Caco-2 (cell line): ENCODE data around the gene DMRTB1. TPM values are rescaled to one million over a fixed set of nuclear protein-coding genes. Genes with fewer than 3 reads are reported as not detected.

Experiments
- BruUV-seq: library from RNA; stranded (reverse); fragments of 400-500 nt; replicated peaks from 2 replicates; lab custom pipeline; 2021; lab: Mats Ljungman, UMichigan
- CTCF ChIA-PET: fragments of 300-600 bp; sonication (Branson Sonifier 250); formaldehyde crosslinking; loops from one replicate; lab custom pipeline; 2022; ENCODE audit warnings: antibody characterized with exemption; lab: Charles Lee
- POLR2A ChIA-PET: fragments of 300-600 bp; sonication (Branson Sonifier 250); formaldehyde crosslinking; loops from one replicate; lab custom pipeline; 2022; ENCODE audit warnings: antibody characterized with exemption; lab: Charles Lee
- DNase-seq, 2 experiments: peaks; one replicate each; pipeline versions ENCODE4 v3.0.0 to v3.0.0-alpha.2; 2020 to 2022
- H3K27me3 ChIP-seq: replicated peaks from 2 replicates; pipeline ENCODE4 v1.6.0; 2011; ENCODE audit warnings: low read length; ENCODE audit not compliant: control insufficient read depth, insufficient read depth
- H3K36me3 ChIP-seq: 2 replicates; pipeline ENCODE4 v1.5.1; 2011; ENCODE audit warnings: low read length; ENCODE audit not compliant: control insufficient read depth, insufficient read depth
- H3K4me1 ChIP-seq: fragments of 250-450 bp; sonication (Bioruptor Pico); 2 replicates; pipeline ENCODE4 v1.5.1; 2020; ENCODE audit warnings: mild to moderate bottlenecking
- H3K4me3 ChIP-seq: 2 replicates; pipeline ENCODE4 v1.5.1; 2011; ENCODE audit warnings: low read depth, mild to moderate bottlenecking, control low read depth, low read length
- H3K9me3 ChIP-seq: fragments of 250-450 bp; sonication (Bioruptor Pico); 2 replicates; pipeline ENCODE4 v1.5.1; 2020; ENCODE audit warnings: mild to moderate bottlenecking, moderate library complexity
- H3K27ac Mint-ChIP-seq: one replicate; pipeline ENCODE4 v1.8.0; 2022; ENCODE audit warnings: mixed read lengths; ENCODE audit not compliant: unreplicated experiment
- H3K27me3 Mint-ChIP-seq: one replicate; pipeline ENCODE4 v1.8.0; 2022; ENCODE audit warnings: mixed read lengths; ENCODE audit not compliant: insufficient read depth, unreplicated experiment
- H3K36me3 Mint-ChIP-seq: one replicate; pipeline ENCODE4 v1.8.0; 2022; ENCODE audit warnings: mild to moderate bottlenecking, mixed read lengths; ENCODE audit not compliant: insufficient read depth, unreplicated experiment
- H3K4me1 Mint-ChIP-seq: one replicate; pipeline ENCODE4 v1.8.0; 2022; ENCODE audit warnings: low read depth, mixed read lengths; ENCODE audit not compliant: unreplicated experiment
- H3K4me3 Mint-ChIP-seq: one replicate; pipeline ENCODE4 v1.8.0; 2022; ENCODE audit warnings: mild to moderate bottlenecking, moderate library complexity, mixed read lengths; ENCODE audit not compliant: unreplicated experiment
- H3K9me3 Mint-ChIP-seq: one replicate; pipeline ENCODE4 v1.8.0; 2022; ENCODE audit warnings: mixed read lengths; ENCODE audit not compliant: unreplicated experiment
- intact Hi-C: fragments of 100-400 bp; cut with micrococcal nuclease; formaldehyde crosslinking; loops from one replicate; pipeline ENCODE4 v1.10.0; 2022; ENCODE audit not compliant: unreplicated experiment
- total RNA-seq: library from RNA; stranded (reverse); gene quantifications from 2 replicates; pipeline ENCODE4 v1.2.3, GENCODE V29; 2022
- TF ChIP-seq, protein P1 (sequence below), 2 experiments: fragments of 200-600 bp in 1 of 2; IDR thresholded peaks; 1 replicate in 1 of 2; 2 replicates in 1 of 2; pipeline versions ENCODE4 v1.5.1 to v1.8.0; 2011 to 2022; ENCODE audit warnings: antibody characterized with exemption in 1 of 2, control low read depth in 1 of 2, inconsistent platforms in 1 of 2, low read depth in 1 of 2, low read length in 1 of 2, mild to moderate bottlenecking in 1 of 2, moderate library complexity in 1 of 2; ENCODE audit not compliant: insufficient read depth in 1 of 2, severe bottlenecking in 1 of 2, unreplicated experiment in 1 of 2

DMRTB1 gene
- total RNA-seq, 1 experiment from 2014 or later, result not detected

DNA sequence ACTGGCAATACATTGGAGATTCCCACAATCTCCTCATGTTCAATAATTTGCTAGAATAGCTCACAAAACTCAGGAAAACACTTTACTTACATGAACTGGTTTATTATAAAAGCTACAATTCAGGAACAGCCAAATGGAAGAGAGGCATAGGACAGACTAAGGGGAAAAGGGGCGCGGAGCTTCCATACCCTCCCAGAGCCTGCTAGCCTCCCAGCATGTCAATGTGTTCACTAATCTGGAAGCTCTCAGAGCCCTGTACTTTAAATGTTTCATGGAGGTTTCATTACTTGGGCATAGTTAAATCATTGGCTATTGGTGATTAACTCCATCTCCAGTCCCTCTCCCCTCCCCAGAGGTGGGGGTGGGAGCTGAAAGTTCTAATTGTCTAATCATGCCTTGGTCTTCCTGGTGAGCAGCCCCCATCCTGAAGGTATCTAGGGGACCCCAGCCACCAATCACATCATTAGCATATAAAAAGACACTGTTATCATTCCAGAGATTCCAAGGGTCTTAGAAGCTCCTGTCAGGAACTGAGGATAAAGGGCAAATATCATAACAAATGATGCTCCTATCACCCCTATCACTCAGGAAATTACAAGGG is 10.9 kb upstream of the DMRTB1 start:
- H3K27ac Mint-ChIP-seq, result no peak overlapping the region

DNA sequence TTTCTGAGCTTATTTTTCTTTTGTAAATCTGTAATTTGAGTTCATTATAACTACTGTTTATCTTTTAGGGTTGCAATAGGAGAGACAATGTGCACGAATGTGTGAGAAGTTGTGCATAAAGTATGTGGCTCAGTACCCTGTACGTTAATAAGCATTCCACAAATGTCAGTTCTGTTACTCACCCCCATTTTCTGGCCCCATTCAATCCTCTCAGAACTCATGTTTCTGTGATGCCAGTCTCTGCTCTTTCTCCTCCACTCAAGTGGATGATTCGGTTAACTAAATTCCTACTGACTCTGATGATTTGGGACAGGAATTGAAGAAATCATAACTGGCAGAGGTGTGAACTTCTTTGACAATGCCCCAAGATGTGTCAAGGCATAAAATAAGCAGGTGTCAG is 10.2 kb upstream of the DMRTB1 start:
- intact Hi-C loops, result no loop called here
- Mint-ChIP-seq H3K9me3 (no peaks in the 10 kb centered on the region), H3K27me3 (no peaks in the 10 kb centered on the region), H3K4me1 (peaks cover 6% of the 10 kb centered on the region), H3K27ac (no peak overlapping the region), H3K4me3 (no peak overlapping the region), H3K36me3 (no peaks in the 10 kb centered on the region)
- TF ChIP-seq, protein P1, sequence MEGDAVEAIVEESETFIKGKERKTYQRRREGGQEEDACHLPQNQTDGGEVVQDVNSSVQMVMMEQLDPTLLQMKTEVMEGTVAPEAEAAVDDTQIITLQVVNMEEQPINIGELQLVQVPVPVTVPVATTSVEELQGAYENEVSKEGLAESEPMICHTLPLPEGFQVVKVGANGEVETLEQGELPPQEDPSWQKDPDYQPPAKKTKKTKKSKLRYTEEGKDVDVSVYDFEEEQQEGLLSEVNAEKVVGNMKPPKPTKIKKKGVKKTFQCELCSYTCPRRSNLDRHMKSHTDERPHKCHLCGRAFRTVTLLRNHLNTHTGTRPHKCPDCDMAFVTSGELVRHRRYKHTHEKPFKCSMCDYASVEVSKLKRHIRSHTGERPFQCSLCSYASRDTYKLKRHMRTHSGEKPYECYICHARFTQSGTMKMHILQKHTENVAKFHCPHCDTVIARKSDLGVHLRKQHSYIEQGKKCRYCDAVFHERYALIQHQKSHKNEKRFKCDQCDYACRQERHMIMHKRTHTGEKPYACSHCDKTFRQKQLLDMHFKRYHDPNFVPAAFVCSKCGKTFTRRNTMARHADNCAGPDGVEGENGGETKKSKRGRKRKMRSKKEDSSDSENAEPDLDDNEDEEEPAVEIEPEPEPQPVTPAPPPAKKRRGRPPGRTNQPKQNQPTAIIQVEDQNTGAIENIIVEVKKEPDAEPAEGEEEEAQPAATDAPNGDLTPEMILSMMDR (IDR thresholded peaks at IDR 0.05; ENCODE audit: insufficient read depth in 1 of 2, low read depth in 1 of 2, low read length in 1 of 2, severe bottlenecking in 1 of 2, unreplicated experiment in 1 of 2), result no peak
- H3K4me1 ChIP-seq, result peaks cover 5% of the 10 kb centered on the region; the same call in 1 of the 2 replicates
- no peaks in the 10 kb centered on the region for H3K36me3 ChIP-seq
- DNase-seq, result no peak
- ChIA-PET CTCF (interaction anchor here (0.6 kb wide), 1 partner anchor 388 kb away, joined by 3 read pairs; no protein-coding TSS in a partner anchor), POLR2A (no interaction called here)
- H3K27me3 ChIP-seq, result no peaks in the 10 kb centered on the region
- H3K4me3 ChIP-seq, result no peak overlapping the region
- no TSS peak for BruUV-seq
- no peaks in the 10 kb centered on the region for H3K9me3 ChIP-seq

More for the DNA sequence above, 10.9 kb upstream of the DMRTB1 start:
- Histone ChIP-seq H3K4me3 (no peak overlapping the region), H3K36me3 (no peaks in the 10 kb centered on the region), H3K27me3 (no peaks in the 10 kb centered on the region), H3K9me3 (no peaks in the 10 kb centered on the region), H3K4me1 (peaks cover 5% of the 10 kb centered on the region; the same call in 1 of the 2 replicates)
- DNase-seq, result no peak
- no peak overlapping the region for H3K4me3 Mint-ChIP-seq
- H3K27me3 Mint-ChIP-seq, result no peaks in the 10 kb centered on the region
- ChIA-PET CTCF (no interaction called here), POLR2A (no interaction called here)
- no TSS peak for BruUV-seq
- TF ChIP-seq, protein P1 (IDR thresholded peaks at IDR 0.05; ENCODE audit: insufficient read depth in 1 of 2, low read depth in 1 of 2, low read length in 1 of 2, severe bottlenecking in 1 of 2, unreplicated experiment in 1 of 2), result no peak
- intact Hi-C loops, result no loop called here
- no peaks in the 10 kb centered on the region for H3K9me3 Mint-ChIP-seq
- H3K4me1 Mint-ChIP-seq, result peaks cover 6% of the 10 kb centered on the region
- H3K36me3 Mint-ChIP-seq, result no peaks in the 10 kb centered on the region

DNA sequence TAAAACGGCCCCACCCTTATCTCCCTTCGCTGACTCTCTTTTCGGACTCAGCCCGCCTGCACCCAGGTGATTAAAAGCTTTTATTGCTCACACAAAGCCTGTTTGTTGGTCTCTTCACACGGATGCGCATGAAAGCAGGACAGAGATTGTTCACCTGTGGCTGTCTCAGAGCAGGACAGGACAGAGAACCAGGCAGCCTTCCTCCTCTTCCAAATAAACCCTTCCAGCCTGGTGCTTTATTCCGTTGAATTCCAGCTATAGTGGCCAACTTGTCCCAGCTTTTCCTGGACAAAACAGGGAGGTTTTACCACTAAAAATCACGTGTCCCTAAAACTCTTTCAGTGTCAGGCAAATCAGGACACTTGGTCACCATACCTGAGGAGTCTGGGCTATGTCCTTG is 9.5 kb upstream of the DMRTB1 start:
- Mint-ChIP-seq H3K9me3 (no peaks in the 10 kb centered on the region), H3K36me3 (no peaks in the 10 kb centered on the region), H3K4me3 (no peak overlapping the region), H3K27ac (no peak overlapping the region), H3K27me3 (no peaks in the 10 kb centered on the region), H3K4me1 (peaks cover 6% of the 10 kb centered on the region)
- no TSS peak for BruUV-seq
- Histone ChIP-seq H3K4me3 (no peak overlapping the region), H3K9me3 (no peaks in the 10 kb centered on the region), H3K27me3 (no peaks in the 10 kb centered on the region), H3K36me3 (no peaks in the 10 kb centered on the region), H3K4me1 (peaks cover 5% of the 10 kb centered on the region; the same call in 1 of the 2 replicates)
- ChIA-PET POLR2A (no interaction called here), CTCF (no interaction called here)
- intact Hi-C loops, result no loop called here
- DNase-seq, result no peak
- TF ChIP-seq, protein P1 (IDR thresholded peaks at IDR 0.05; ENCODE audit: insufficient read depth in 1 of 2, low read depth in 1 of 2, low read length in 1 of 2, severe bottlenecking in 1 of 2, unreplicated experiment in 1 of 2), result no peak
